Common myeloid progenitor, CD34-positive (primary cell): ENCODE data around the gene XYLT1.

Experiments
- CTCF ChIA-PET: fragments of 350-600 bp; sonication (Branson Sonifier 250); formaldehyde crosslinking; loops from one replicate; lab custom pipeline; 2021; ENCODE audit warnings: antibody characterized with exemption; lab: Charles Lee
- POLR2A ChIA-PET: fragments of 350-600 bp; sonication (Branson Sonifier 250); formaldehyde crosslinking; loops from one replicate; lab custom pipeline; 2021; ENCODE audit warnings: antibody characterized with exemption; lab: Charles Lee
- DNase-seq, 3 donors: peaks; one replicate each; pipeline versions ENCODE4 v3.0.0 to v3.0.0-alpha.2; 2013
- H3K27ac ChIP-seq, 2 experiments: 1 replicate in 1 of 2; 2 replicates in 1 of 2; pipeline ENCODE4 v1.7.0; 2013; ENCODE audit warnings: inconsistent platforms in 2 of 2, low read length in 2 of 2, mild to moderate bottlenecking in 2 of 2, low read depth in 1 of 2, moderate library complexity in 1 of 2; ENCODE audit not compliant: severe bottlenecking in 2 of 2, insufficient read depth in 1 of 2, poor library complexity in 1 of 2
- H3K27me3 ChIP-seq, 5 experiments: replicated peaks in 2 of 5; 1 replicate in 3 of 5; 2 replicates in 2 of 5; pipeline versions ENCODE4 v1.6.1 to v1.7.0; 2013; ENCODE audit warnings: low read length in 4 of 5, mild to moderate bottlenecking in 2 of 5, moderate library complexity in 2 of 5, inconsistent platforms in 1 of 5; ENCODE audit not compliant: insufficient read depth in 5 of 5, control insufficient read depth in 4 of 5
- H3K36me3 ChIP-seq, 4 experiments: 1 replicate in 2 of 4; 2 replicates in 2 of 4; pipeline versions ENCODE4 v1.6.1 to v1.7.0; 2013; ENCODE audit warnings: low read length in 3 of 4, control low read depth in 1 of 4, mild to moderate bottlenecking in 1 of 4; ENCODE audit not compliant: control insufficient read depth in 4 of 4, insufficient read depth in 4 of 4
- H3K4me1 ChIP-seq, 4 experiments: 1 replicate in 3 of 4; 2 replicates in 1 of 4; pipeline versions ENCODE4 v1.6.1 to v1.7.1; 2013; ENCODE audit warnings: low read length in 3 of 4, mild to moderate bottlenecking in 3 of 4, control low read depth in 1 of 4, inconsistent platforms in 1 of 4, moderate library complexity in 1 of 4; ENCODE audit not compliant: control insufficient read depth in 4 of 4, insufficient read depth in 4 of 4; ENCODE audit errors: control extremely low read depth in 1 of 4
- H3K4me3 ChIP-seq, 7 experiments: 1 replicate in 4 of 7; 2 replicates in 3 of 7; pipeline versions ENCODE4 v1.5.1 to v1.7.0; 2013; ENCODE audit warnings: mild to moderate bottlenecking in 7 of 7, low read length in 6 of 7, moderate library complexity in 6 of 7, inconsistent platforms in 2 of 7, low read depth in 2 of 7, control low read depth in 1 of 7; ENCODE audit not compliant: insufficient read depth in 4 of 7, control insufficient read depth in 1 of 7; ENCODE audit errors: extremely low read depth in 1 of 7
- H3K9me3 ChIP-seq, 5 experiments: 1 replicate in 4 of 5; 2 replicates in 1 of 5; pipeline versions ENCODE4 v1.6.1 to v1.7.1; 2013; ENCODE audit warnings: low read length in 4 of 5, mild to moderate bottlenecking in 2 of 5, inconsistent platforms in 1 of 5, low read depth in 1 of 5, moderate library complexity in 1 of 5; ENCODE audit not compliant: control insufficient read depth in 4 of 5, insufficient read depth in 2 of 5; ENCODE audit errors: control extremely low read depth in 1 of 5
- WGBS: methylation state at CpG from one replicate; pipeline ENCODE4 v1.1.5; 2013; ENCODE audit not compliant: insufficient coverage; 5-methylcytosine and 5-hydroxymethylcytosine counted together

Gene XYLT1

DNA sequence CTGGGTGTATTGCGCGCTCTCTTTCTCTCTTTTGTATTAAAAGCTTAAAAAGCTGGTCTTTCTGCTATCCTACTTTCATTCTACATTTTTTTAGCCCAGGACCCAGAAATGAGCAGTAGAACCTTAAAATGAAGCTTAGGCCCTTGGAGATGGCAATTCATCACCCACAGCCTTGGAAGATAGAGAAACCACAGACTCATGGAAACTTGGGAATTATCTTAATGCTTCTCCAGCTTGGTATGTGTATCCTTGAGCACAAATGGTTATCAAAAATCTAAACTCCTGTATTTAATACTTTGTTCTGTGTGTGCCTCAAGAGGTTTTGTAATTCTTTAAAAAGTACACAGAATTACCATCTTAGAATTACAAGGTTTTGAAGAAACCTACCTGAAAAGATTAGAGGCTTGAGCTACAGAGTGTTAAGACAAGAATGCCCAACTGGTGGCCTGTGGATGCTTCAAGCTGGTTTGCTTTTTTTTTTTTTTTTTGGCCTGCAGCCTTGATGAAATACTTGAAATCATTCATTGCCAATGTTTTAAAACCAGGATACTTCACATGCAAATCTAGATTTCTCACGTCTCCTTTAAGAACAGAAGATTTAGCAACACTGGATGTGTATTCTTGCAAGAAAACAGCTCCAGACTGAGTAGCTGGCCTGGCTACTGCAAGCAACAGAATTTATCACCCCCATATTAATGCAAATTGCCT lies 105.0 kb downstream of the XYLT1 start:
- H3K36me3 ChIP-seq: peaks cover 0 to 9% (median 0%) of the 10 kb centered on the region in 4 experiments
- 97% methylated on average over 3 of the region's 3 CpGs for WGBS
- no peaks in the 10 kb centered on the region for H3K27me3 ChIP-seq
- H3K4me3 ChIP-seq: no peak overlapping the region
- POLR2A ChIA-PET: interaction anchor here (0.5 kb wide), 1 partner anchor 173 kb away, joined by 3 read pairs; no protein-coding TSS in a partner anchor
- CTCF ChIA-PET: interaction anchor here (1.1 to 1.5 kb wide), 6 partner anchors 9 to 111 kb away, joined by 3 to 7 read pairs (median 4); no protein-coding TSS in a partner anchor
- H3K9me3 ChIP-seq: no peaks in the 10 kb centered on the region
- H3K4me1 ChIP-seq: peaks cover 29 to 95% (median 84%) of the 10 kb centered on the region in 4 experiments
- H3K27ac ChIP-seq: peak overlapping the region in 1 of 2 experiments; percentile 28
- DNase-seq: no peak

GRCh38 chr16:17365211-17365541 lies 105.6 kb downstream of the XYLT1 start:
- ChIA-PET CTCF (interaction anchor here (1.4 kb wide), 2 partner anchors 10 to 112 kb away, joined by 3 to 5 read pairs; no protein-coding TSS in a partner anchor), POLR2A (no interaction called here)
- Histone ChIP-seq H3K36me3 (peaks cover 0 to 9% (median 0%) of the 10 kb centered on the region in 4 experiments), H3K4me1 (peaks cover 29 to 95% (median 84%) of the 10 kb centered on the region in 4 experiments), H3K4me3 (no peak overlapping the region), H3K9me3 (no peaks in the 10 kb centered on the region), H3K27ac (peak overlapping the region in 1 of 2 experiments; percentile 28), H3K27me3 (no peaks in the 10 kb centered on the region)
- DNase-seq: no peak
- 85% methylated on average over 4 of the region's 4 CpGs for WGBS

GRCh38 chr16:17364319-17365210 lies 106.2 kb downstream of the XYLT1 start:
- ChIA-PET POLR2A (no interaction called here), CTCF (interaction anchor here (1.3 to 1.8 kb wide), 4 partner anchors 17 to 112 kb away, joined by 3 to 7 read pairs (median 4); no protein-coding TSS in a partner anchor)
- no peak overlapping the region for H3K4me3 ChIP-seq
- WGBS: 42% methylated on average over 16 of the region's 18 CpGs
- peak in 2 of 3 donors; percentile 89 to 92 for DNase-seq
- H3K4me1 ChIP-seq: peaks cover 32 to 95% (median 84%) of the 10 kb centered on the region in 4 experiments
- H3K36me3 ChIP-seq: peaks cover 0 to 9% (median 0%) of the 10 kb centered on the region in 4 experiments
- peak overlapping the region; percentile 64 to 70 for H3K27ac ChIP-seq
- H3K27me3 ChIP-seq: no peaks in the 10 kb centered on the region
- no peaks in the 10 kb centered on the region for H3K9me3 ChIP-seq

DNA sequence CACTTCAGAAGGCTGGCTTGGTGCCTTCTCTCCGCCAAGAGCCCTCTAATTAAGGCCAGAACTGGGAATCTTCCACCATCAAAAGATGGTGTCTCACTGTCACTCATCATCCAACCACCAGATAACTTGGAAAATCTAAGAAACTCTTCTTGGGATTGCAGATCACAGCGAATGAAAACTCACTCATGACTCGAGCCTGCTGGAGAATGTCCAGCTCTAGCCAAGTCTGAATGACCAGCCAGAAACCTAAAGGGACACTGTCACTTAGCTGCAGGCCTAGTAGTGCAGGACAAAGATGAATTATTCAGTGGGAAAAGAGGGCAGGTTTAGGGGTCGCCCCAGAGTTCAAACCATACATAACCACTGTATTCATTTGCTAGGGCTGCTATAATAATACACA lies 107.8 kb downstream of the XYLT1 start:
- peaks cover 42 to 92% (median 86%) of the 10 kb centered on the region in 4 experiments for H3K4me1 ChIP-seq
- no peaks in the 10 kb centered on the region for H3K9me3 ChIP-seq
- peaks cover 0 to 9% (median 0%) of the 10 kb centered on the region in 4 experiments for H3K36me3 ChIP-seq
- ChIA-PET CTCF (interaction anchor here (1.1 to 1.8 kb wide), 3 partner anchors 18 to 54 kb away, joined by 3 to 7 read pairs (median 4); no protein-coding TSS in a partner anchor), POLR2A (no interaction called here)
- 100% methylated on average over 3 of the region's 4 CpGs for WGBS
- no peaks in the 10 kb centered on the region for H3K27me3 ChIP-seq
- H3K4me3 ChIP-seq: no peak overlapping the region
- H3K27ac ChIP-seq: no peak overlapping the region
- no peak for DNase-seq

- Histone ChIP-seq H3K4me3 (no peak overlapping the region), H3K27ac (no peak overlapping the region), H3K9me3 (no peaks in the 10 kb centered on the region), H3K4me1 (peaks cover 37 to 85% (median 78%) of the 10 kb centered on the region in 4 experiments), H3K27me3 (no peaks in the 10 kb centered on the region), H3K36me3 (peaks cover 2 to 11% (median 4%) of the 10 kb centered on the region in 4 experiments)
- ChIA-PET CTCF (interaction anchor here (1.0 to 1.1 kb wide), 2 partner anchors 15 to 17 kb away, joined by 3 to 5 read pairs; no protein-coding TSS in a partner anchor), POLR2A (no interaction called here)
- WGBS: 98% methylated on average over 5 of the region's 5 CpGs
- no peak for DNase-seq
Observed at GRCh38 chr16:17362183-17362582, 108.6 kb downstream of the XYLT1 start.

- H3K9me3 ChIP-seq: no peaks in the 10 kb centered on the region
- no peak overlapping the region for H3K4me3 ChIP-seq
- WGBS: 71% methylated on average over 4 of the region's 7 CpGs
- ChIA-PET CTCF (interaction anchor here (1.2 to 3.8 kb wide), 5 partner anchors 8 to 89 kb away, joined by 4 to 30 read pairs (median 12); no protein-coding TSS in a partner anchor), POLR2A (no interaction called here)
- no peaks in the 10 kb centered on the region for H3K27me3 ChIP-seq
- DNase-seq: peak in 2 of 3 donors; percentile 78 to 83
- peaks cover 36 to 75% (median 66%) of the 10 kb centered on the region in 4 experiments for H3K4me1 ChIP-seq
- no peak overlapping the region for H3K27ac ChIP-seq
- peaks cover 2 to 21% (median 5%) of the 10 kb centered on the region in 4 experiments for H3K36me3 ChIP-seq
Observed at GRCh38 chr16:17360693-17361122, 110.1 kb downstream of the XYLT1 start.
